IPS-18a (cell line): ENCODE measurements around the gene CA5A.
"Not testable (repeated sequence)": the region's sequence is repeated elsewhere in the genome, so short reads cannot be mapped to it uniquely, and the experiment has no call there.

Experiments used
- H3K27ac ChIP-seq: one replicate; pipeline ENCODE4 v1.5.1; 2013; ENCODE audit warnings: low read length
- H3K27me3 ChIP-seq: one replicate; pipeline ENCODE4 v1.6.1; 2013; ENCODE audit warnings: mild to moderate bottlenecking, low read length; ENCODE audit not compliant: control insufficient read depth, insufficient read depth
- H3K36me3 ChIP-seq: one replicate; pipeline ENCODE4 v1.6.1; 2013; ENCODE audit warnings: low read depth, low read length; ENCODE audit not compliant: control insufficient read depth
- H3K4me1 ChIP-seq: one replicate; pipeline ENCODE4 v1.6.1; 2013; ENCODE audit warnings: low read depth, low read length; ENCODE audit not compliant: control insufficient read depth
- H3K4me3 ChIP-seq: one replicate; pipeline ENCODE4 v1.5.1; 2013; ENCODE audit warnings: low read length
- H3K9ac ChIP-seq: one replicate; pipeline ENCODE4 v1.6.1; 2013; ENCODE audit warnings: mild to moderate bottlenecking, low read length, moderate library complexity
- H3K9me3 ChIP-seq: one replicate; pipeline ENCODE4 v1.6.1; 2013; ENCODE audit warnings: low read depth, low read length; ENCODE audit not compliant: control insufficient read depth

CA5A gene

DNA sequence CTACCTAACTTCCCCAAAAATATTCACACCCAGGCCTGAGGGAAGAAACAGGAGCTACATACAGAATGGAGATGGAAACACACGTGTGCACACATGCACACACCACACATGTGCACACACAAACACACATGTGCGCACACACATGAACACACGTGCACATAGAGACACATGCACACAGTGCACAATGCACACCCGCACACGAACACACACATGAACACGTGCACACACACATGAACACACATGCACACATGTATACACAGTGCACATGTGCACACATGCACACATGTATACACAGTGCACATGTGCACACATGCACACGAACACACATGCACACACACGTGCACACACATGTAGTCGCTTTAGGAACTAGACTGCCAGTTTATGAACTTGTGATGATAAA lies 18.8 kb downstream of the CA5A start:
- no peaks in the 10 kb centered on the region for H3K4me1 ChIP-seq
- no peaks in the 10 kb centered on the region for H3K36me3 ChIP-seq
- H3K9me3 ChIP-seq: no peaks in the 10 kb centered on the region
- no peak overlapping the region for H3K27ac ChIP-seq
- no peaks in the 10 kb centered on the region for H3K27me3 ChIP-seq
- no peak overlapping the region for H3K9ac ChIP-seq
- no peak overlapping the region for H3K4me3 ChIP-seq

DNA sequence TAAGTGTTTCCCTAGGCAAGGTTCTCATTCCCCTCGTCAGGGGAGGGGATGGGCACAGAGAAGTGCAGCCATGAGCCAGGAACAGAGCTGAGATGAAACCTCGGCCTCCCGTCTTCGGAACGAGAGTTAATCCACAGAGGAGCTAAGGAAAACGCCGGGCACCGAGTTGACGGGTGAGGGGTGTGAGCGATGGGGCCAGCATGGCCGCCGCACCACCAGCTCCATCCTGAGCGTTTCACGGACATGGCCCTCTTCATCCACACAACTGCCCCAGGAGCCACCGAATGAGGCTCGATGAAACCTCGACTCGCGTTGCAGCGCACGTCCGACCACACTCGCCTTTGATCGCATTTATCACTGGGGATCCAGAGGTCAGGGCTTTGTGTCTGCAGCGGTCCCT lies 21.5 kb downstream of the CA5A start:
- H3K36me3 ChIP-seq: no peaks in the 10 kb centered on the region
- no peak overlapping the region for H3K27ac ChIP-seq

DNA sequence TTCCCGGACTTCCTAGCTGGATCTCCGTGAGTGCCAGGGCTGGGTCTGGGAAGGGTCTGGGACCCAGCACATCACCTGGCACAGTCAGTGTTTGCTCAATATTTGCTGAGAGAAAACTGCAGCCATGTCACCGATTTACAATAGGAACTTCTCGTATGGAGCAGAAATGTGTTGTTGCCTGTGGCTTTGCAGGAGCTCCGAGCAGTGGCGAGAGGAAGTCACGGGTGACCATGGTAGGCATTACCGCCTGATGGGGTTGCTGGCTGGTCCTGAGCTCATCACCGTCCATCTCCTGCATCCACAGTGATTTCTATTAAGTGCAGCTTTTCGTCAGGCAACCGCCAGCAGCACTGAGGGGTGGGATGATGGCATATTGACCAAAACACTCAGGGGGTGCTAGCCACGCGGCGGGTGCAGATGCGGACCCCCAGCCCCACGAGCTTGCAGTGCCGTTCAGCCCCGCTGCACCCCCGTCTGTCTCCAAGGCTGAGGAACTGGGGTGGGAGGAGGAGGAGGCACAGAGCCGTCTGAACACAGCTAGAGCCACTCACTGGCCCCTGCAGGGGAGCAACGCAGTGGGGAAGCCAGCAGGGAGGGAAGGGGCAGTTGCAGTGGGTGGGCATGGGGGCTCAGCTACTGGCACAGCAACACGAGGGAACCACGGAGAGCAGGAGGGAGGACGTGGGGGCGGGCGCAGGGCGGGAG lies 22.2 kb downstream of the CA5A start:
- H3K4me1 ChIP-seq, H3K27me3 ChIP-seq, H3K9ac ChIP-seq, H3K27ac ChIP-seq, H3K4me3 ChIP-seq, H3K36me3 ChIP-seq, H3K9me3 ChIP-seq: not testable (repeated sequence)

More for the DNA sequence above, 21.5 kb downstream of the CA5A start:
- Histone ChIP-seq H3K4me1 (no peaks in the 10 kb centered on the region), H3K4me3 (no peak overlapping the region), H3K9me3 (no peaks in the 10 kb centered on the region), H3K9ac (no peak overlapping the region), H3K27me3 (no peaks in the 10 kb centered on the region)

DNA sequence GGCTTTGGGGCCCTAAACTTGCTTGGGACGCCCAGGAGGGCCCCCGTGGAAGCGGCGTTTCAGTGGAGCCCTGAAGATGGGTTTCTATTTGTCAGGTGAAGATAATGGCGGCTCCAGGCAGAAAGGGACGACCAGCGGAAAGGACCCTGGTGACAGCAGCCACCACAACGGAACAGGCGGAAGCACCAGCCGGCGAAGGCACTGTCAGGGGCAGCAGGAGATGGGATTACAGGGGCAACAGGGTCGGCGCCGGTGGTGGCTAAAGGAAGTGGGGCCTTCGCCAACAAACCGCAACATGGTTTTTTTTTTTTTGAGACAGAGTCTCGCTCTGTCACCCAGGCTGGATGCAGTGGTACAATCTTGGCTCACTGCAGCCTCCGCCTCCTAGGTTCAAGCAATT lies 23.6 kb downstream of the CA5A start:
- not testable (repeated sequence) for H3K9ac ChIP-seq, H3K36me3 ChIP-seq, H3K27ac ChIP-seq, H3K4me1 ChIP-seq, H3K4me3 ChIP-seq, H3K9me3 ChIP-seq, H3K27me3 ChIP-seq

DNA sequence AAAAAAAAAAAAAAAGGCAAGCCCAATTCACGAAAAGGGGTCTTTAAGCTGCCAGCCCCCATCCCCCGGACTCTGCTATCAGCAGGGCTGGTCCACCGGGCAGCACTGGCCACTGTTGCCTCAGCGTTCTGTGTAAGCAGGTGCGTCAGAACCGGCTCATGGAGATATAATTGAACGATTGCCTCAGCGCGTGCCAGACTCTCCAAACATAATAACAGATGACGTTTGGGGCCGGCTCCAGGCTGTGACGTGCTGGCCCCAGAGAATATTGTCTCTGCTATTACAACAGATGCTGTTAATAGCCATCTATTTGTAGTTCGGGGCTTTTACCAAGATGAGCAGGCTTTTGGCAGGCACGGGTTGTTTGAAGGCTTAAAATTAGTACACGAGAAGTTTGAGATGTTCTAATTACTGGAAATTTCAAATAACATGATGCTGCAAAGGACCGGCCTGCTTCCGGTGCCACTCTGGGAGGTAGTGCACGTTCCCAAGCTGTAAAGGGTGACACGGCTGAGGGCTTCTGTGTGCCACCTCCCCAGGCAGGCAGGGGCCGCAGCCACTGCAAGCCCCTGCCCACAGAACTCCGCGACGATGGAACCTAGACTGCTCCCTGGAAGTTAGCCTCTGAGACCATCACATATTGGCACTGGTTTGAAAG lies 25.1 kb downstream of the CA5A start:
- not testable (repeated sequence) for H3K27me3 ChIP-seq, H3K9ac ChIP-seq, H3K4me1 ChIP-seq, H3K27ac ChIP-seq, H3K9me3 ChIP-seq, H3K4me3 ChIP-seq, H3K36me3 ChIP-seq

DNA sequence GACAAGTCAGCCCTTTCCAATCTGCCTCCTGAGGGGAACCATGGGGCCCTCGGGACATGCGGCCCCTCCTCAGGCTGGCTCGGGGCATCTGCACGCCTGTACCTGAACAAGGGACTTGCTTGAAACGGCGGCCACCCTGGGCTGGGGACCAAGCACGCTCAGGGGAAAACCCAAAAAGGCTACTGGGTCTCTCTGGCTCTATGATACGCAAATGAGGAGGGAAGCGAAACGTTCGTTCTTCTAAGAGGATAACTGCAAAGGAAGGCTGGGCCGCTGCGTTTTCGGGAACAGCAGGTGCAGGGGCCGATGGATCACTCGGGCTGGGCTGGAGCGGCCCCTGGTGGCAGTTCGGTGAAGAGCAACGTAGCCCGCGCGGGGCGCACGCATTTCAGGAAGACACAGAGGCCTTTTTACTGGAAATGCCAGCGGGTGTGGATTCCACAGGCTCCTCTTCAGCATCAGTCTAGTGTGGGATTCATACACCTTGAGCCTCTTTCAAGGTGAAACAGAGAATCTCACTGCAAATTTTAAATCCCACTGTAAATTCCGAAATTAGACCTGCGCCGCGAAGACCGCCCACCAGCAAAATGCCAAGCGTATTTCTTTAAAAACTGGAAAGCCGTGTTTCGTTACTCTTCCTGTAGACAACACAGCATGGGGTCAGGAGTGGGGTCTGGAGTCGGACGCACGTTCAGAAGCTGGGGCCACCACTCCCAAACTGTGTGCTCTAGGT lies 27.0 kb downstream of the CA5A start:
- not testable (repeated sequence) for H3K36me3 ChIP-seq, H3K9ac ChIP-seq, H3K4me1 ChIP-seq, H3K9me3 ChIP-seq, H3K27ac ChIP-seq, H3K27me3 ChIP-seq, H3K4me3 ChIP-seq

DNA sequence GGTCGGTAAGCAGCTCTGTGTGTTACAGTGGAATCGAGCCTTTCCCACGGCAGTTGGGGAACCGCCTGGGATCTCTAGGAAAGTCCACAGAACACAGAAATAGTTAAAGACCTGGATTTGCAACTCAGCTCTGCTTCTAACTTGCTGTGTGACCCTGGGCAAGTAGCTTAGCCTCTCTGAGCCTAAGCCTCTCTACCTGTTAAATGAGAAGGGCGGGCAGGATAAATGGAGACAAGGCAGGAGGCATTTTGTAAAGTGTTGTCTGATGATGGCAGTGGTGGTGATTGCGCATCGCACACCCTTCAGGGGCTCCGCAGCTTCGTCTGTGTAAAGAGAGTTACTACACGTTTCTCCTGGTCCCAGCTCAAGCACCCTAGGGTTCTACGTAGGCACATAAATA lies 28.2 kb downstream of the CA5A start:
- not testable (repeated sequence) for H3K9me3 ChIP-seq, H3K36me3 ChIP-seq, H3K4me3 ChIP-seq, H3K4me1 ChIP-seq, H3K9ac ChIP-seq, H3K27me3 ChIP-seq, H3K27ac ChIP-seq

DNA sequence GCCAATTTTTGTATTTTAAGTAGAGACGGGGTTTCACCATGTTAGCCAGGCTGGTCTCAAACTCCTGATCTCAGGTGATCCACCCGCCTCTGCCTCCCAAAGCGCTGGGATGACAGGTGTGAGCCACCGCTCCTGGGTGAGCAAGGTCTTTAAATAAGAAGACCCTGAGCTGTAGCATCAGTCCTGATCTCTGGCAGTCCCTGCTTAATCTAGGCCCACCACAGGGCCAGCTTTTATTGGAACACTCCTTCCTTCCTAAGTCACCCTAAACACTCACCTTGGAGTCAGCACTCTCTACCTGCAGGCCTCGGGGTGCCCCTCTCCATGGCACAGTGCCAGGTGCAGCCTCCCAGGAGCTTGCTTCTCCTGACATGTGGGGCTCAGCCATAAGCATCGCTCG lies 30.8 kb downstream of the CA5A start:
- H3K4me1 ChIP-seq, H3K9ac ChIP-seq, H3K27me3 ChIP-seq, H3K36me3 ChIP-seq, H3K27ac ChIP-seq, H3K4me3 ChIP-seq, H3K9me3 ChIP-seq: not testable (repeated sequence)

DNA sequence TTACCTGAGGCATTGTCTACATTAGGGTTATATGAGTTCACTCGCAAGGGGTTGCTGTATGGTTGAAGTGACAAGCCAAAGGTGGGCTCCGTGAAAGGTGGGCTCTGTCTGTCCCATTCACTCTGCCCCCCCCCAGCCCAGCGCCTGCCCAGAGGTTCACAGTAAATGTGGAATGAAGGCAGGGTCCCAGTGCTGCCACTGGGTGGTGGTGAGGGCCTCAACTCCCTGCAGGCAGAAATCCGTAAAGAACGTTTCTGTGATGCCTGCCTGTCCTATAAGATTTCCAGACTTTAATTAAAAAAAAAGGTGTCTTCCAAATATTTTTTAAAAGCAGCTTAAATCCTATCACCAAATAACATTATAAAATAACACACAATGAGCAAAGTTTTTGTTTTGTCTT lies 31.4 kb downstream of the CA5A start:
- H3K27me3 ChIP-seq, H3K9ac ChIP-seq, H3K36me3 ChIP-seq, H3K9me3 ChIP-seq, H3K27ac ChIP-seq, H3K4me3 ChIP-seq, H3K4me1 ChIP-seq: not testable (repeated sequence)

DNA sequence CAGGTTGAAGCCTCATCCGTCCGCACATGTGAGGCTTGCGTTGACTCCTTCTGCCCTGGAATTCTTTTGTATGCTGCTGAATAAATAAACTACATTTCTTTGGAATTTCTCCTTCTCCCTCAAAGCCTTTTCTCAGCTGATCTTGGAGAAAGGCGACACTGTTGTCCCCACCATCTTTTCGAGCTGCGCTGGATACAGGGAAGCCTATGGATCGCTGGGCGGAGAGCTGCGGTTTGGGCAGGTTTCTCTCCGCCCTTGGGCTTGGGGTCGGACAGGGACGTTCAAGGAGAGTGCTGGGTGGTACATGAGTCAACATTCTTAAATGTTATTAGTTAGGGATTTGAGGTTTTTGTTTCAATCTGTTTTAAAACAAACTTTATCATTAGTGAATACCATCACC lies 35.8 kb downstream of the CA5A start:
- not testable (repeated sequence) for H3K36me3 ChIP-seq, H3K9me3 ChIP-seq, H3K27me3 ChIP-seq, H3K4me3 ChIP-seq, H3K27ac ChIP-seq, H3K9ac ChIP-seq, H3K4me1 ChIP-seq

DNA sequence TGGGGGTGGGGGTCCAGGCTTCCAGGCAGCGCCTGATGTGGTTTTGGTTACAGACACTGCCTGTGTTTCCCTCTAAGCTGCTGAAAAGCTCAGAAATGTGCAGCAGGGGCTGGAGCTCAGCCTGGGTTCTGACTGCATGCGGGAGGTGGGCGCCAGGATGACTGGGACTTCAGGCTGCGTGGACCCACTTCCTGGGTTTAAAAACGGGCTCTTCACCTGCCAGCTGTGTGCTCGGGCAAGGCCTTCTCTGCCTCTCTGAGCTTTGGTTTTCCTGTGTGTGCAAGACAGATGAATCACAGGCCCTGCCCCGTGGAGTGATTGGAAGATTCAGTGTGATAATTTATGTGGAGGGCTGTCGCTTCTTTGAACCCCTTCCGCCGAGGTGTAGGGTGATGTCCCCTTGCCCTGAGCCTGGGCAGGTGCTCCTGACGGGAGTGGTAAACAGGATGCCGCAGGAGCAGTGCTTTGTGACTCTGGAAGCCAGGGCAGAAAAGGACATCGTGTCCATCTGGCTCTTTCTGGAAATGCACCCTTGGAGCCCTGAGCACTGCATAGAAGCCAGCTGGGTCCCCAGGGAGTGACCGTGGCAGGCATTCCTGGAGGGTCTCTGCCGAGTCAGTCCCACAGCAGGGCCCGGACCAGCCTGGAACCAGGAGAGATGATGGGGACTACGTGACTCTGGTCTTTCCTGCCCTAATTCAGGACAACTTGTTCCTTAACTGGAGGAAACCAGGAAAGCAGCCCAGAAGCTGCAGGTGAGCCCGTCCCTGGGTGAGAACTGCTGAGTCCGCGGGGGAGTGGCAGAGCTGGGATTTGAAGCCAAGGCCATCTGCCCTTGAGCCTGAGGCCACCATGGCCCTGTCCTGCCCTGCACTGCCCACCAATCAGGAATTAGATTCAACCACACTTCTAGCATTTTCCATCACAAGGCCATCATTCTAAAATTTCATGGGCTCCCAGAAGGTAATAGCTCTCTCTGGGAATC lies 38.5 kb downstream of the CA5A start:
- no peaks in the 10 kb centered on the region for H3K27me3 ChIP-seq
- no peak overlapping the region for H3K9ac ChIP-seq
- no peaks in the 10 kb centered on the region for H3K4me1 ChIP-seq
- no peaks in the 10 kb centered on the region for H3K36me3 ChIP-seq
- no peaks in the 10 kb centered on the region for H3K9me3 ChIP-seq
- H3K4me3 ChIP-seq: no peak overlapping the region
- H3K27ac ChIP-seq: no peak overlapping the region
